Measurements from ENCODE around the gene FAM156A.
"Not testable (repeated sequence)": the region's sequence is repeated elsewhere in the genome, so short reads cannot be mapped to it uniquely, and the experiment has no call there.

- TF ChIP-seq POLR2A (IDR thresholded peaks at IDR 0.05; ENCODE audit: low read length); GATA1 (IDR thresholded peaks at IDR 0.05; ENCODE audit: low read depth, low read length): not testable (repeated sequence)
Measured at GRCh38 chrX:52945838-52946494, 12.4 kb downstream of the FAM156A start.

All from erythroblast (primary cell).